WTC11 (cell line): ENCODE measurements around the gene LYPD6. TPM values are rescaled to one million over a fixed set of nuclear protein-coding genes. Genes with fewer than 3 reads are reported as not detected.

Source experiments
- ATAC-seq: fragments of 200-7000 bp; cut with Tn5 transposase; 2 replicates; pipeline ENCODE4 v1.10.0; 2021; ENCODE audit warnings: mild to moderate bottlenecking, moderate library complexity
- CTCF ChIA-PET: fragments of 300-600 bp; sonication (Branson Sonifier 250); formaldehyde crosslinking; loops from one replicate; lab custom pipeline; 2021; ENCODE audit warnings: antibody characterized with exemption; lab: Charles Lee
- POLR2A ChIA-PET: fragments of 350-600 bp; sonication (Branson Sonifier 250); formaldehyde crosslinking; loops from one replicate; lab custom pipeline; 2021; ENCODE audit warnings: antibody characterized with exemption; lab: Charles Lee
- DNase-seq: peaks from one replicate; pipeline ENCODE4 v3.0.0; 2021; ENCODE audit warnings: low spot score
- H3K27ac Mint-ChIP-seq: 2 replicates; pipeline ENCODE4 v1.8.0; 2021; ENCODE audit warnings: mixed read lengths
- H3K27me3 Mint-ChIP-seq: 2 replicates; pipeline ENCODE4 v1.8.0; 2021; ENCODE audit warnings: low read depth, mild to moderate bottlenecking, moderate library complexity, mixed read lengths
- H3K36me3 Mint-ChIP-seq: 2 replicates; pipeline ENCODE4 v1.8.0; 2021; ENCODE audit warnings: mixed read lengths
- H3K4me1 Mint-ChIP-seq: 2 replicates; pipeline ENCODE4 v1.8.0; 2022; ENCODE audit warnings: mixed read lengths
- H3K4me3 Mint-ChIP-seq: 2 replicates; pipeline ENCODE4 v1.8.0; 2021; ENCODE audit warnings: mild to moderate bottlenecking, moderate library complexity, mixed read lengths
- H3K9me3 Mint-ChIP-seq: 2 replicates; pipeline ENCODE4 v1.8.0; 2021; ENCODE audit warnings: mixed read lengths
- CBFB ChIP-seq: sonication (generic); formaldehyde crosslinking; IDR thresholded peaks from 2 replicates; pipeline ENCODE4 v1.8.1; 2022; ENCODE audit warnings: mild to moderate bottlenecking, low read depth, missing genetic modification reagents
- ELF4 ChIP-seq: sonication (generic); formaldehyde crosslinking; IDR thresholded peaks from 2 replicates; pipeline ENCODE4 v1.8.1; 2022; ENCODE audit warnings: low read depth, mild to moderate bottlenecking, moderate library complexity, missing genetic modification reagents
- EMX1 ChIP-seq: fragments of 250-450 bp; sonication (Bioruptor Pico); IDR thresholded peaks from 2 replicates; pipeline ENCODE4 v1.8.0; 2021; ENCODE audit warnings: mild to moderate bottlenecking
- ETV6 ChIP-seq: sonication (generic); formaldehyde crosslinking; IDR thresholded peaks from 2 replicates; pipeline ENCODE4 v1.8.1; 2022; ENCODE audit warnings: mild to moderate bottlenecking, missing genetic modification reagents
- FOXK1 ChIP-seq: sonication (generic); formaldehyde crosslinking; IDR thresholded peaks from 2 replicates; pipeline ENCODE4 v1.8.0; 2022; ENCODE audit warnings: mild to moderate bottlenecking, moderate library complexity, missing genetic modification reagents
- FOXP1 ChIP-seq: sonication (generic); formaldehyde crosslinking; IDR thresholded peaks from 2 replicates; pipeline ENCODE4 v1.8.0; 2022; ENCODE audit warnings: missing genetic modification reagents, mild to moderate bottlenecking, moderate library complexity, borderline replicate concordance
- GTF2I ChIP-seq: fragments of 250-450 bp; sonication (Bioruptor Pico); conservative IDR thresholded peaks from 2 replicates; pipeline ENCODE4 v1.4.0; 2021; ENCODE audit warnings: mild to moderate bottlenecking
- HMGA2 ChIP-seq: fragments of 250-450 bp; sonication (Bioruptor Pico); IDR thresholded peaks from 2 replicates; pipeline ENCODE4 v1.4.0; 2021; ENCODE audit warnings: mild to moderate bottlenecking, moderate library complexity
- IRF2 ChIP-seq: sonication (generic); formaldehyde crosslinking; IDR thresholded peaks from 2 replicates; pipeline ENCODE4 v1.8.0; 2022; ENCODE audit warnings: low read depth, missing genetic modification reagents, borderline replicate concordance
- KAT7 ChIP-seq: sonication (generic); formaldehyde crosslinking; IDR thresholded peaks from 2 replicates; pipeline ENCODE4 v1.8.1; 2023; ENCODE audit warnings: missing genetic modification reagents, mild to moderate bottlenecking, borderline replicate concordance
- MYBL2 ChIP-seq: sonication (generic); formaldehyde crosslinking; IDR thresholded peaks from 2 replicates; pipeline ENCODE4 v1.8.1; 2023; ENCODE audit warnings: mild to moderate bottlenecking, moderate library complexity, missing genetic modification reagents
- NR3C1 ChIP-seq: sonication (generic); formaldehyde crosslinking; conservative IDR thresholded peaks from 2 replicates; pipeline ENCODE4 v1.8.1; 2023; ENCODE audit warnings: low read depth, mild to moderate bottlenecking, missing genetic modification reagents
- PRRX2 ChIP-seq: fragments of 250-450 bp; sonication (Bioruptor Pico); IDR thresholded peaks from 2 replicates; pipeline ENCODE4 v1.8.0; 2021; ENCODE audit warnings: mild to moderate bottlenecking
- SMAD4 ChIP-seq: sonication (generic); formaldehyde crosslinking; IDR thresholded peaks from 2 replicates; pipeline ENCODE4 v1.8.0; 2022; ENCODE audit warnings: mild to moderate bottlenecking, missing genetic modification reagents
- TEAD1 ChIP-seq: sonication (generic); formaldehyde crosslinking; IDR thresholded peaks from 2 replicates; pipeline ENCODE4 v1.8.0; 2022; ENCODE audit warnings: mild to moderate bottlenecking, missing genetic modification reagents
- TEAD4 ChIP-seq: sonication (generic); formaldehyde crosslinking; IDR thresholded peaks from 2 replicates; pipeline ENCODE4 v1.8.0; 2022; ENCODE audit warnings: mild to moderate bottlenecking, missing genetic modification reagents
- ZNF138 ChIP-seq: sonication (generic); formaldehyde crosslinking; conservative IDR thresholded peaks from 2 replicates; pipeline ENCODE4 v1.8.1; 2022; ENCODE audit warnings: mild to moderate bottlenecking, moderate library complexity, missing genetic modification reagents
- ZNF232 ChIP-seq: sonication (generic); formaldehyde crosslinking; IDR thresholded peaks from 2 replicates; pipeline ENCODE4 v1.8.0; 2022; ENCODE audit warnings: mild to moderate bottlenecking, missing genetic modification reagents
- ZNF317 ChIP-seq: sonication (generic); formaldehyde crosslinking; IDR thresholded peaks from 2 replicates; pipeline ENCODE4 v1.8.1; 2023; ENCODE audit warnings: low read depth, mild to moderate bottlenecking, moderate library complexity, missing genetic modification reagents, borderline replicate concordance
- total RNA-seq: library from RNA; stranded (reverse); gene quantifications from 3 replicates; pipeline ENCODE4 v1.2.3, GENCODE V29; 2021
- TF ChIP-seq, protein P1 (sequence below): fragments of 250-450 bp; sonication (Bioruptor Pico); conservative IDR thresholded peaks from 2 replicates; pipeline ENCODE4 v1.9.0; 2021; ENCODE audit warnings: mild to moderate bottlenecking
- TF ChIP-seq, protein P2 (sequence below): sonication (generic); formaldehyde crosslinking; IDR thresholded peaks from 2 replicates; pipeline ENCODE4 v1.8.0; 2022; ENCODE audit warnings: mild to moderate bottlenecking, missing genetic modification reagents
- TF ChIP-seq, protein P3 (sequence below): fragments of 250-450 bp; sonication (Bioruptor Pico); IDR thresholded peaks from 2 replicates; pipeline ENCODE4 v1.9.0; 2021; ENCODE audit warnings: moderate library complexity, mild to moderate bottlenecking, inconsistent platforms, borderline replicate concordance
- TF ChIP-seq, protein P4 (sequence below): sonication (generic); formaldehyde crosslinking; IDR thresholded peaks from 2 replicates; pipeline ENCODE4 v1.8.0; 2022; ENCODE audit warnings: mild to moderate bottlenecking, missing genetic modification reagents
- TF ChIP-seq, protein P5 (sequence below): sonication (generic); formaldehyde crosslinking; IDR thresholded peaks from 2 replicates; pipeline ENCODE4 v1.8.1; 2023; ENCODE audit warnings: mild to moderate bottlenecking, missing genetic modification reagents
- TF ChIP-seq, protein P6 (sequence below): sonication (generic); formaldehyde crosslinking; IDR thresholded peaks from 2 replicates; pipeline ENCODE4 v1.8.1; 2022; ENCODE audit warnings: low read depth, missing genetic modification reagents, borderline replicate concordance

The LYPD6 gene
- total RNA-seq, 1 experiment from 2014 or later, result 4.8 TPM

DNA sequence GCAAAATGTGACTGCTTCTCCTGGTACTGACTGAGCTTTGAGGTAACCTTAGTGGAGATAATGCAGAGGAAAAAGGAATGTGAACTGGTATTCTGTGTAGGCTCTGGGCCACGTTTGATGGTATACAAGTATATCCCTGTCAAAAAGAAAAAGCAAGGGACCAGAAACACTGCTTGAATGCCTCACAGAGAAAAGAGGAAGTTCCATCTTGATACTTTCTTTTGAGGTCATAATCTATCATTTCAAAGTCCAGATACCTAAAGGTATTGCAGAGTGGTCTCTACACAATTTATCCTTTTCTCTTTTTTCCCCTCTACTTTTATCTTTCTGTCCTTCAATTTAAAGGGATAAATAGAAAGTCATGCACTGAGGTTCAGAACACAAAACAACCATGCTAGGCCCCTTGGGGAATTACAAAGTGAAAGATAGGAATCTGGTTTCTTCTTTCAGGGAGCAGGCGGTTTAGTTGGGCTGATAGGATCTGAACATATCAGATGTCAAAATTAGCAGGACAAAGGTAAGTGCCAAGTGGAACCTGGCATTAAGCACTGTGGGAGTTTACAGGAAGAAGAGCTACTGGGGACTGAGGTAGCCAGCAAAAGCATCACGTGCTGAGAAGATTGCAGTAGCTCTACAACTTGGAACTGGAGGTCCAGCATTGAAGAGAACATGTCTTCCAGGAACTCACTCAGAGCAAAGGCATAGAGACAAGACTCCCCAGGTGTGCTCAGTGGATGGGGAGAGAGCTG, 121.2 kb downstream of the LYPD6 start:
- POLR2A ChIA-PET, result no interaction called here
- peaks cover 65% of the 10 kb centered on the region for H3K27me3 Mint-ChIP-seq
- no peak; the same call in none of the 2 replicates for ATAC-seq
- H3K27ac Mint-ChIP-seq, result no peak overlapping the region
- CTCF ChIA-PET, result interaction anchor here (0.6 to 1.5 kb wide), 5 partner anchors 104 to 435 kb away, joined by 3 to 7 read pairs (median 4); partner anchors contain the start of gene LYPD6
- H3K9me3 Mint-ChIP-seq, result no peaks in the 10 kb centered on the region
- TF ChIP-seq HMGA2 (no peak), SMAD4 (CRISPR knock-in tag) (no peak), FOXK1 (CRISPR knock-in tag) (no peak), MYBL2 (no peak), ELF4 (no peak), NR3C1 (CRISPR knock-in tag) (no peak), IRF2 (CRISPR knock-in tag) (no peak), ZNF138 (CRISPR knock-in tag) (no peak), TEAD4 (CRISPR knock-in tag) (no peak), PRRX2 (no peak), KAT7 (no peak), ZNF317 (CRISPR knock-in tag) (no peak), ETV6 (no peak), CBFB (no peak), GTF2I (no peak)
- TF ChIP-seq, protein P1, sequence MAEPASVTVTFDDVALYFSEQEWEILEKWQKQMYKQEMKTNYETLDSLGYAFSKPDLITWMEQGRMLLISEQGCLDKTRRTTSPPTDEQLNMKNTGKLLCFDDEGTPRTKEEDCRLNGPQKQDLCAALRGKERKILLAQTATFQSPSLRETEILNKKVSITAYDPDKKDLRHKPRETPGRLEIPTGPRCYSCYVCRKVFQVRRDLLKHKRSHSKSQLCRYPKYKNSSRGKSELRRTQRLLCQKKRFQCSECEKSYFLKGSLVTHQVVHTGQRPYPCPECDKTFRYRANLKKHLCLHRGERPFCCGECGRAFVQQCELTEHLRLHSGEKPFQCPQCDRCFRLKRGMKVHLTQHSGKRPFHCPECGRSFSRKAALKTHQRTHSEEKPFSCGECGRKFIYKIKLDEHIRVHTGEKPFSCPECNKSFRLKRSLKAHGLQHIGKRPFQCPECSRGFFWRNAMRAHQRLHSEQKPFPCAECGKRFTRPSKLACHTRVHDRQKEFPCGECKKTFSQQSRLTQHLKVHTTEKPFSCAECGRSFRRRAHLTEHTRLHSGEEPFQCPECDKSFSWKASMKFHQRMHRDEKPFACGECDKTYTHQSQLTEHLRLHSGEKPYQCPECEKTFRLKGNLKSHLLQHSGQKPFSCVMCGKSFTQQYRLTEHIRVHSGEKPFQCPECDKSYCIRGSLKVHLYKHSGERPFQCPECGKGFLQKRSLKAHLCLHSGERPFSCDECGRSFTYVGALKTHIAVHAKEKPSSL, result no peak
- TF ChIP-seq, protein P2, sequence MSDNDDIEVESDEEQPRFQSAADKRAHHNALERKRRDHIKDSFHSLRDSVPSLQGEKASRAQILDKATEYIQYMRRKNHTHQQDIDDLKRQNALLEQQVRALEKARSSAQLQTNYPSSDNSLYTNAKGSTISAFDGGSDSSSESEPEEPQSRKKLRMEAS (CRISPR knock-in tag), result no peak
- TF ChIP-seq, protein P3, sequence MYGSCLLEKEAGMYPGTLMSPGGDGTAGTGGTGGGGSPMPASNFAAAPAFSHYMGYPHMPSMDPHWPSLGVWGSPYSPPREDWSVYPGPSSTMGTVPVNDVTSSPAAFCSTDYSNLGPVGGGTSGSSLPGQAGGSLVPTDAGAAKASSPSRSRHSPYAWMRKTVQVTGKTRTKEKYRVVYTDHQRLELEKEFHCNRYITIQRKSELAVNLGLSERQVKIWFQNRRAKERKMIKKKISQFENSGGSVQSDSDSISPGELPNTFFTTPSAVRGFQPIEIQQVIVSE (CRISPR knock-in tag), result no peak
- TF ChIP-seq, protein P4, sequence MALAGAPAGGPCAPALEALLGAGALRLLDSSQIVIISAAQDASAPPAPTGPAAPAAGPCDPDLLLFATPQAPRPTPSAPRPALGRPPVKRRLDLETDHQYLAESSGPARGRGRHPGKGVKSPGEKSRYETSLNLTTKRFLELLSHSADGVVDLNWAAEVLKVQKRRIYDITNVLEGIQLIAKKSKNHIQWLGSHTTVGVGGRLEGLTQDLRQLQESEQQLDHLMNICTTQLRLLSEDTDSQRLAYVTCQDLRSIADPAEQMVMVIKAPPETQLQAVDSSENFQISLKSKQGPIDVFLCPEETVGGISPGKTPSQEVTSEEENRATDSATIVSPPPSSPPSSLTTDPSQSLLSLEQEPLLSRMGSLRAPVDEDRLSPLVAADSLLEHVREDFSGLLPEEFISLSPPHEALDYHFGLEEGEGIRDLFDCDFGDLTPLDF, result no peak
- TF ChIP-seq, protein P5, sequence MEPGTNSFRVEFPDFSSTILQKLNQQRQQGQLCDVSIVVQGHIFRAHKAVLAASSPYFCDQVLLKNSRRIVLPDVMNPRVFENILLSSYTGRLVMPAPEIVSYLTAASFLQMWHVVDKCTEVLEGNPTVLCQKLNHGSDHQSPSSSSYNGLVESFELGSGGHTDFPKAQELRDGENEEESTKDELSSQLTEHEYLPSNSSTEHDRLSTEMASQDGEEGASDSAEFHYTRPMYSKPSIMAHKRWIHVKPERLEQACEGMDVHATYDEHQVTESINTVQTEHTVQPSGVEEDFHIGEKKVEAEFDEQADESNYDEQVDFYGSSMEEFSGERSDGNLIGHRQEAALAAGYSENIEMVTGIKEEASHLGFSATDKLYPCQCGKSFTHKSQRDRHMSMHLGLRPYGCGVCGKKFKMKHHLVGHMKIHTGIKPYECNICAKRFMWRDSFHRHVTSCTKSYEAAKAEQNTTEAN (CRISPR knock-in tag), result no peak
- TF ChIP-seq, all 79 proteins: peak for 0
- H3K4me3 Mint-ChIP-seq, result no peak overlapping the region
- no peak for DNase-seq
- H3K36me3 Mint-ChIP-seq, result no peaks in the 10 kb centered on the region
- H3K4me1 Mint-ChIP-seq, result peaks cover 19% of the 10 kb centered on the region

DNA sequence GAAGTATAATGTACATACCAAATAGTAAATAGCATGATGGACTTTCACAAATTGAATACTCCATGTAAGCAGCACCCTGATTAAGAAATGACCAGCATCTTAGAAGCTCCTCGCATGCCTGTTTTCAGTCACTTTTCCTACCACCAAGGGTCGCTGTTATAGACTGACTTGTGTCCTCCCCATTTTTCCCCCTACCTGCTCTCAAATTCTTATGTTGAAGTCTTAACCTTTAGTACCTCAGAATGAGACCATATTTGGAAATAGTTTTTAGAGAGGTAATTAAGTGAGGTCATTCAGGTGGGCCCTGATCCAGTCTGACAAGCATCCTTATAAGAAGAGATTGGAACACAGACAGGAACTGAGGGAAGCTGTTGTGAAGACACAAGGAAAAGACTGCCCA, 125.9 kb downstream of the LYPD6 start:
- no peak overlapping the region for H3K27ac Mint-ChIP-seq
- ATAC-seq (peak; percentile 86), DNase-seq (no peak)
- peaks cover 25% of the 10 kb centered on the region for H3K27me3 Mint-ChIP-seq
- TF ChIP-seq, protein P6, sequence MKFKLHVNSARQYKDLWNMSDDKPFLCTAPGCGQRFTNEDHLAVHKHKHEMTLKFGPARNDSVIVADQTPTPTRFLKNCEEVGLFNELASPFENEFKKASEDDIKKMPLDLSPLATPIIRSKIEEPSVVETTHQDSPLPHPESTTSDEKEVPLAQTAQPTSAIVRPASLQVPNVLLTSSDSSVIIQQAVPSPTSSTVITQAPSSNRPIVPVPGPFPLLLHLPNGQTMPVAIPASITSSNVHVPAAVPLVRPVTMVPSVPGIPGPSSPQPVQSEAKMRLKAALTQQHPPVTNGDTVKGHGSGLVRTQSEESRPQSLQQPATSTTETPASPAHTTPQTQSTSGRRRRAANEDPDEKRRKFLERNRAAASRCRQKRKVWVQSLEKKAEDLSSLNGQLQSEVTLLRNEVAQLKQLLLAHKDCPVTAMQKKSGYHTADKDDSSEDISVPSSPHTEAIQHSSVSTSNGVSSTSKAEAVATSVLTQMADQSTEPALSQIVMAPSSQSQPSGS, result no peak
- no peak for TF ChIP-seq TEAD1
- TF ChIP-seq ZNF232 (CRISPR knock-in tag), result no peak
- no peak for TF ChIP-seq EMX1 (CRISPR knock-in tag)
- TF ChIP-seq GTF2I, result no peak
- no peak for TF ChIP-seq FOXP1
- TF ChIP-seq NR3C1 (CRISPR knock-in tag), result no peak
- peaks cover 25% of the 10 kb centered on the region for H3K36me3 Mint-ChIP-seq
- peaks cover 8% of the 10 kb centered on the region for H3K4me1 Mint-ChIP-seq
- peaks cover 27% of the 10 kb centered on the region for H3K9me3 Mint-ChIP-seq
- CTCF ChIA-PET, result interaction anchor here (0.6 to 1.6 kb wide), 9 partner anchors 8 to 439 kb away, joined by 3 to 5 read pairs (median 3); no protein-coding TSS in a partner anchor
- POLR2A ChIA-PET, result no interaction called here
- H3K4me3 Mint-ChIP-seq, result no peak overlapping the region
